GM12878 (cell line): ENCODE results near the gene DHFR. TPM values are rescaled to one million over a fixed set of nuclear protein-coding genes. Genes with fewer than 3 reads are reported as not detected.

Experiments
- ATAC-seq: fragments of 200-7000 bp; cut with Tn5 transposase; 3 replicates; pipeline ENCODE4 v1.9.1; 2020; ENCODE audit warnings: mild to moderate bottlenecking, moderate library complexity
- BruUV-seq: library from RNA; stranded (reverse); fragments of 400-500 nt; replicated peaks from 2 replicates; lab custom pipeline; 2021; lab: Mats Ljungman, UMichigan
- CTCF ChIA-PET: fragments of 300-600 bp; sonication (Branson Sonifier 250); formaldehyde crosslinking; extraction: SDS; loops from one replicate; lab custom pipeline; 2021; ENCODE audit warnings: inconsistent platforms; lab: Yijun Ruan, JAX
- POLR2A ChIA-PET: fragments of 350-600 bp; formaldehyde crosslinking; extraction: SDS; loops from one replicate; lab custom pipeline; 2021; ENCODE audit warnings: inconsistent platforms; lab: Charles Lee
- RAD21 ChIA-PET: fragments of 300-600 bp; sonication (Branson Sonifier 250); formaldehyde crosslinking; loops from one replicate; lab custom pipeline; 2023; ENCODE audit warnings: antibody characterized with exemption; ENCODE audit not compliant: unreplicated experiment; lab: Charles Lee
- SMC1A ChIA-PET: fragments of 300-600 bp; sonication (Branson Sonifier 250); formaldehyde crosslinking; loops from one replicate; lab custom pipeline; 2023; ENCODE audit not compliant: unreplicated experiment, uncharacterized antibody; lab: Charles Lee
- DNase-seq: peaks from one replicate; pipeline ENCODE4 v3.0.0-alpha.2; 2011; ENCODE audit warnings: low read depth, low spot score
- FAIRE-seq: peaks from 3 replicates; lab custom pipeline; 2011; peaks lifted over from hg19 to GRCh38; lab: Jason Lieb, UNC
- H2AFZ ChIP-seq: 2 replicates; pipeline ENCODE4 v1.6.0; 2011; ENCODE audit warnings: low read depth, low read length, control low read depth; ENCODE audit not compliant: control insufficient read depth
- H3K27ac ChIP-seq: 2 replicates; pipeline ENCODE4 v1.5.1; 2011; ENCODE audit warnings: control low read depth; ENCODE audit not compliant: control insufficient read depth, insufficient read depth
- H3K27me3 ChIP-seq, 2 experiments: replicated peaks in 1 of 2; 2 replicates each; pipeline versions ENCODE4 v1.6.0 to v1.6.1; 2011; ENCODE audit warnings: low read length in 1 of 2; ENCODE audit not compliant: control insufficient read depth in 2 of 2, insufficient read depth in 2 of 2
- H3K36me3 ChIP-seq, 2 experiments: 2 replicates each; pipeline ENCODE4 v1.5.1; 2011; ENCODE audit warnings: low read length in 1 of 2; ENCODE audit not compliant: control insufficient read depth in 2 of 2, insufficient read depth in 2 of 2
- H3K4me1 ChIP-seq: 2 replicates; pipeline ENCODE4 v1.6.1; 2011; ENCODE audit warnings: mild to moderate bottlenecking, low read length, moderate library complexity, mixed read lengths; ENCODE audit not compliant: control insufficient read depth, insufficient read depth
- H3K4me2 ChIP-seq: 2 replicates; pipeline ENCODE4 v1.6.0; 2011; ENCODE audit warnings: control low read depth; ENCODE audit not compliant: control insufficient read depth, insufficient read depth
- H3K4me3 ChIP-seq: fragments of 200-600 bp; sonication (generic); 2 replicates; pipeline ENCODE4 v1.5.1; 2016
- H3K79me2 ChIP-seq: 2 replicates; pipeline ENCODE4 v1.6.0; 2011; ENCODE audit warnings: low read length; ENCODE audit not compliant: control insufficient read depth, insufficient read depth
- H3K9ac ChIP-seq: 2 replicates; pipeline ENCODE4 v1.8.0; 2011; ENCODE audit warnings: low read length, control low read depth, mixed read lengths; ENCODE audit not compliant: control insufficient read depth, insufficient read depth
- H3K9me3 ChIP-seq: replicated peaks from 3 replicates; pipeline ENCODE4 v1.5.1; 2011; ENCODE audit warnings: mild to moderate bottlenecking, low read length; ENCODE audit not compliant: control insufficient read depth, insufficient read depth
- H4K20me1 ChIP-seq: 2 replicates; pipeline ENCODE4 v1.6.0; 2011; ENCODE audit not compliant: control insufficient read depth, insufficient read depth
- CREB1 ChIP-seq: IDR thresholded peaks from 2 replicates; pipeline ENCODE4 v1.6.1; 2012; ENCODE audit warnings: low read depth, mild to moderate bottlenecking, inconsistent platforms
- IRF5 ChIP-seq: fragments of 450-650 bp; IDR thresholded peaks from 2 replicates; pipeline ENCODE4 v1.6.1; 2017; ENCODE audit warnings: borderline replicate concordance
- MEF2B ChIP-seq: fragments of 450-650 bp; IDR thresholded peaks from 2 replicates; pipeline ENCODE4 v1.6.1; 2018; ENCODE audit warnings: mild to moderate bottlenecking, moderate library complexity; ENCODE audit not compliant: partially characterized antibody, poor library complexity, severe bottlenecking
- NKRF ChIP-seq: fragments of 450-650 bp; conservative IDR thresholded peaks from 2 replicates; pipeline ENCODE4 v1.6.1; 2017; ENCODE audit warnings: mild to moderate bottlenecking, moderate library complexity
- NRF1 ChIP-seq: conservative IDR thresholded peaks from 2 replicates; pipeline ENCODE4 v1.6.1; 2011; ENCODE audit warnings: mild to moderate bottlenecking, low read depth, low read length, improper control_type of control experiment
- POLR2AphosphoS5 ChIP-seq: IDR thresholded peaks from 2 replicates; pipeline ENCODE4 v1.6.1; 2011; ENCODE audit warnings: mild to moderate bottlenecking, low read length, inconsistent platforms
- SPI1 ChIP-seq: IDR thresholded peaks from 2 replicates; pipeline ENCODE4 v1.6.1; 2011; ENCODE audit warnings: low read depth, mild to moderate bottlenecking, low read length, moderate library complexity, borderline replicate concordance; ENCODE audit not compliant: insufficient read depth
- TBL1XR1 ChIP-seq: IDR thresholded peaks from 2 replicates; pipeline ENCODE4 v1.6.1; 2012; ENCODE audit warnings: low read depth, low read length, improper control_type of control experiment
- ZBED1 ChIP-seq: IDR thresholded peaks from 2 replicates; pipeline ENCODE4 v1.6.1; 2016; ENCODE audit warnings: borderline replicate concordance
- ZZZ3 ChIP-seq: IDR thresholded peaks from 2 replicates; pipeline ENCODE4 v1.6.1; 2011; ENCODE audit warnings: low read depth; ENCODE audit not compliant: control insufficient read depth, insufficient read length
- WGBS: methylation state at CpG from one replicate; pipeline ENCODE4 v1.1.6; 2016; ENCODE audit warnings: low lambda C conversion rate; ENCODE audit not compliant: insufficient replicate concordance, insufficient coverage; ENCODE audit errors: missing lambda C conversion rate; 5-methylcytosine and 5-hydroxymethylcytosine counted together
- in situ Hi-C: fragments of 300-500 bp; cut with MboI; formaldehyde crosslinking; loops from 9 replicates; pipeline ENCODE4 v1.14.3; 2018; ENCODE audit warnings: mixed read lengths
- intact Hi-C: fragments of 100-400 bp; cut with micrococcal nuclease; formaldehyde crosslinking; loops from one replicate; pipeline ENCODE4 v1.14.2; 2022; ENCODE audit not compliant: unreplicated experiment
- polyA plus RNA-seq, 11 experiments: library from polyadenylated mRNA; depleted of rRNA in 4 of 11; unstranded in 6 of 11; stranded (reverse) in 5 of 11; fragments of >200 nt; fragmentation: Nextera tagmentation in 4 of 11; fragmentation: Illumina TruSeq in 1 of 11; extraction: Ambion mirVana in 4 of 11; extraction: Trizol in 1 of 11; gene quantifications; 1 replicate in 1 of 11; 2 replicates in 10 of 11; pipeline versions ENCODE4 v1.2.1 to v1.2.3, GENCODE V29; 2011 to 2016; ENCODE audit warnings: inconsistent platforms in 2 of 11, missing spikeins in 2 of 11, low read depth in 1 of 11
- total RNA-seq, 4 experiments: library from RNA; depleted of rRNA in 3 of 4; stranded (reverse); fragments of >200 nt in 3 of 4; fragmentation: Illumina TruSeq in 1 of 4; extraction: Trizol in 1 of 4; gene quantifications; 2 replicates each; pipeline versions ENCODE4 v1.2.1 to v1.2.3, GENCODE V29; 2013 to 2021
- TF ChIP-seq, protein P1 (sequence below): IDR thresholded peaks from 2 replicates; pipeline ENCODE4 v1.6.1; 2012; ENCODE audit warnings: low read depth, low read length, improper control_type of control experiment
- TF ChIP-seq, protein P2 (sequence below): fragments of 450-650 bp; IDR thresholded peaks from 2 replicates; pipeline ENCODE4 v1.6.1; 2017; ENCODE audit warnings: mild to moderate bottlenecking, moderate library complexity

Gene DHFR
- total and polyA plus RNA-seq, 10 of the 15 experiments (the other 5 are each of a cell fraction or from before 2014, with no cell fraction given): 57.9 to 143 (median 71.4) TPM

DNA sequence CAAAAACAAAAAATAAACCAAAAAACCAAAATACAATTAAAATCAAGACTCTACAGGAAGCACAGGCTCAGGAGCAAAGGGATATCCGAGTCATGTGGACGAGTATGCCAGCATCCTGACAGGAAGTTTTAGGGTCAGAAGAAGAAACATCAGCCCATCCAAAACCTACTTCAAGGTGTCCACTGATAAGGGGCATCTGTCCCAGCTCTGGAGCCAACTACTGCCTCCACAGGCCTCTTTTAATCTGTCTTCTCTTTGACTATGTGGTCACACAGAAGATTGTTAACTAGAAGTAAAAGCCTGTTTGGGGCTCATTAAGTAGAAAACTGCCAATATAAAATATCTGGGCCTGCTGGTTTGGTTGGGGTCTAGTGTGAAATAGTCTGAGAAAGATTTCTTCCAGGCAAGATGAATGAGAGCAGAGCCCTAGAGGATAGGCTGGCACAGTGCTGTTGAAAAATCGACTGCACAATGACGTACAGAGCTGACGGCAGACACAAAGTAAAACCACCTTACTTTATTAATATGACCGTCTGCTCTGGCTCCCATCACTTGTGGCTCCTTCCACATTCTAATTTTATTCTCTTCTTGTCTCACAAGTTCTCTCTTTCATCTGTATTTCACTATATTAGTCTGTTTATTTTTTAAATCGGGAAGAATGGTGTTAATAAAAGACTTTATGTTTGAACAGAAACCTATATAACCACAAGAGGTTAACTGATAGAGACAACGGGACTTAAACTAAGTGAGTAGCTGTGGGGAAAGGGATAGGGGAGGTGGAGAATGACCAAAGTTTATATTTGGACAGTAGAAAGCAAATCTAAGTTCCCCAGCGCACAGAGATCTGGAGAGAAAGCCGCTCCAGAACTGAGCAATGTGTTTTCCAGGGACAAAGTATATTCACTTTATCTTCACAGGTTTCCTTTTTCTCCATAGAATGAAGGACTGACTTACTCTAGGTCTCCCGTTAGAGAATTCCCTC lies 23.2 kb downstream of the DHFR start:
- ChIA-PET RAD21 (no interaction called here), SMC1A (no interaction called here), POLR2A (no interaction called here), CTCF (no interaction called here)
- H3K79me2 ChIP-seq: no peaks in the 10 kb centered on the region
- H3K4me2 ChIP-seq: no peak overlapping the region
- intact Hi-C loops: no loop called here
- in situ Hi-C loops: no loop called here
- no TSS peak for BruUV-seq
- ATAC-seq: no peak
- H3K27ac ChIP-seq: no peak overlapping the region
- H3K4me1 ChIP-seq: no peaks in the 10 kb centered on the region
- H3K27me3 ChIP-seq: no peaks in the 10 kb centered on the region
- H4K20me1 ChIP-seq: no peaks in the 10 kb centered on the region
- TF ChIP-seq MEF2B (no peak), IRF5 (no peak), ZBED1 (no peak), POLR2AphosphoS5 (no peak), NKRF (no peak), ZZZ3 (no peak), CREB1 (no peak), SPI1 (no peak), NRF1 (no peak), TBL1XR1 (no peak)
- TF ChIP-seq, protein P1, sequence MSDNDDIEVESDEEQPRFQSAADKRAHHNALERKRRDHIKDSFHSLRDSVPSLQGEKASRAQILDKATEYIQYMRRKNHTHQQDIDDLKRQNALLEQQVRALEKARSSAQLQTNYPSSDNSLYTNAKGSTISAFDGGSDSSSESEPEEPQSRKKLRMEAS: no peak
- TF ChIP-seq, protein P2, sequence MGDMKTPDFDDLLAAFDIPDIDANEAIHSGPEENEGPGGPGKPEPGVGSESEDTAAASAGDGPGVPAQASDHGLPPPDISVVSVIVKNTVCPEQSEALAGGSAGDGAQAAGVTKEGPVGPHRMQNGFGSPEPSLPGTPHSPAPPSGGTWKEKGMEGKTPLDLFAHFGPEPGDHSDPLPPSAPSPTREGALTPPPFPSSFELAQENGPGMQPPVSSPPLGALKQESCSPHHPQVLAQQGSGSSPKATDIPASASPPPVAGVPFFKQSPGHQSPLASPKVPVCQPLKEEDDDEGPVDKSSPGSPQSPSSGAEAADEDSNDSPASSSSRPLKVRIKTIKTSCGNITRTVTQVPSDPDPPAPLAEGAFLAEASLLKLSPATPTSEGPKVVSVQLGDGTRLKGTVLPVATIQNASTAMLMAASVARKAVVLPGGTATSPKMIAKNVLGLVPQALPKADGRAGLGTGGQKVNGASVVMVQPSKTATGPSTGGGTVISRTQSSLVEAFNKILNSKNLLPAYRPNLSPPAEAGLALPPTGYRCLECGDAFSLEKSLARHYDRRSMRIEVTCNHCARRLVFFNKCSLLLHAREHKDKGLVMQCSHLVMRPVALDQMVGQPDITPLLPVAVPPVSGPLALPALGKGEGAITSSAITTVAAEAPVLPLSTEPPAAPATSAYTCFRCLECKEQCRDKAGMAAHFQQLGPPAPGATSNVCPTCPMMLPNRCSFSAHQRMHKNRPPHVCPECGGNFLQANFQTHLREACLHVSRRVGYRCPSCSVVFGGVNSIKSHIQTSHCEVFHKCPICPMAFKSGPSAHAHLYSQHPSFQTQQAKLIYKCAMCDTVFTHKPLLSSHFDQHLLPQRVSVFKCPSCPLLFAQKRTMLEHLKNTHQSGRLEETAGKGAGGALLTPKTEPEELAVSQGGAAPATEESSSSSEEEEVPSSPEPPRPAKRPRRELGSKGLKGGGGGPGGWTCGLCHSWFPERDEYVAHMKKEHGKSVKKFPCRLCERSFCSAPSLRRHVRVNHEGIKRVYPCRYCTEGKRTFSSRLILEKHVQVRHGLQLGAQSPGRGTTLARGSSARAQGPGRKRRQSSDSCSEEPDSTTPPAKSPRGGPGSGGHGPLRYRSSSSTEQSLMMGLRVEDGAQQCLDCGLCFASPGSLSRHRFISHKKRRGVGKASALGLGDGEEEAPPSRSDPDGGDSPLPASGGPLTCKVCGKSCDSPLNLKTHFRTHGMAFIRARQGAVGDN: no peak
- FAIRE-seq: no peak
- peaks cover 0 to 2% of the 10 kb centered on the region in 2 experiments; a peak in 2 of 4 replicates for H3K36me3 ChIP-seq
- H3K9ac ChIP-seq: no peak overlapping the region
- DNase-seq: no peak
- H3K9me3 ChIP-seq: no peaks in the 10 kb centered on the region
- no peak overlapping the region for H2AFZ ChIP-seq
- WGBS: 98% methylated on average over 11 of the region's 11 CpGs
- H3K4me3 ChIP-seq: no peak overlapping the region
